HepG2 (cell line): Measurements from ENCODE around the gene TOP2A. TPM values are rescaled to one million over a fixed set of nuclear protein-coding genes. Genes with fewer than 3 reads are reported as not detected.

Experiments used
- CHCHD3 ChIP-seq: sonication (generic); formaldehyde crosslinking; IDR thresholded peaks from 2 replicates; pipeline ENCODE4 v1.8.0; 2022; ENCODE audit warnings: mild to moderate bottlenecking, missing genetic modification reagents, moderate library complexity
- EEA1 ChIP-seq: sonication (generic); formaldehyde crosslinking; IDR thresholded peaks from 2 replicates; pipeline ENCODE4 v1.5.1; 2020; ENCODE audit warnings: mild to moderate bottlenecking, missing genetic modification reagents, borderline replicate concordance
- FLYWCH1 ChIP-seq: sonication (generic); formaldehyde crosslinking; IDR thresholded peaks from 2 replicates; pipeline ENCODE4 v1.8.1; 2023; ENCODE audit warnings: mild to moderate bottlenecking, missing genetic modification reagents
- FOXA3 ChIP-seq: IDR thresholded peaks from 2 replicates; pipeline ENCODE4 v1.6.1; 2016; ENCODE audit warnings: missing genetic modification reagents, missing compliant biosample characterization
- FOXJ3 ChIP-seq: sonication (generic); formaldehyde crosslinking; IDR thresholded peaks from 2 replicates; pipeline ENCODE4 v1.4.0; 2020; ENCODE audit warnings: missing genetic modification reagents, mild to moderate bottlenecking, borderline replicate concordance
- PAX8 ChIP-seq: sonication (generic); formaldehyde crosslinking; IDR thresholded peaks from 2 replicates; pipeline ENCODE4 v1.8.0; 2022; ENCODE audit warnings: mild to moderate bottlenecking, missing genetic modification reagents, borderline replicate concordance
- RELA ChIP-seq: sonication (generic); formaldehyde crosslinking; IDR thresholded peaks from 2 replicates; pipeline ENCODE4 v1.4.0; 2020; ENCODE audit warnings: missing genetic modification reagents
- RXRA ChIP-seq: sonication (generic); formaldehyde crosslinking; IDR thresholded peaks from 2 replicates; pipeline ENCODE4 v1.5.1; 2020; ENCODE audit warnings: missing genetic modification reagents
- SIX4 ChIP-seq: sonication (generic); formaldehyde crosslinking; IDR thresholded peaks from 2 replicates; pipeline ENCODE4 v1.4.0; 2020; ENCODE audit warnings: missing genetic modification reagents
- SP4 ChIP-seq: sonication (generic); formaldehyde crosslinking; IDR thresholded peaks from 2 replicates; pipeline ENCODE4 v1.8.1; 2023; ENCODE audit warnings: mild to moderate bottlenecking, missing genetic modification reagents
- ZBTB7A ChIP-seq: sonication (generic); formaldehyde crosslinking; IDR thresholded peaks from 2 replicates; pipeline ENCODE4 v1.8.0; 2022; ENCODE audit warnings: mild to moderate bottlenecking, missing genetic modification reagents
- ZNF33B ChIP-seq: sonication (generic); formaldehyde crosslinking; IDR thresholded peaks from 2 replicates; pipeline ENCODE4 v1.5.1; 2020; ENCODE audit warnings: mild to moderate bottlenecking, missing genetic modification reagents
- ZNF557 ChIP-seq: sonication (generic); formaldehyde crosslinking; IDR thresholded peaks from 2 replicates; pipeline ENCODE4 v1.4.0; 2020; ENCODE audit warnings: missing genetic modification reagents
- ZNF570 ChIP-seq: sonication (generic); formaldehyde crosslinking; IDR thresholded peaks from 2 replicates; pipeline ENCODE4 v1.4.0; 2020; ENCODE audit warnings: mild to moderate bottlenecking, missing genetic modification reagents, borderline replicate concordance
- ZNF670 ChIP-seq: sonication (generic); formaldehyde crosslinking; IDR thresholded peaks from 2 replicates; pipeline ENCODE4 v1.8.0; 2022; ENCODE audit warnings: mild to moderate bottlenecking, missing genetic modification reagents, borderline replicate concordance
- ZNF782 ChIP-seq: sonication (generic); formaldehyde crosslinking; IDR thresholded peaks from 2 replicates; pipeline ENCODE4 v1.4.0; 2020; ENCODE audit warnings: missing genetic modification reagents, mild to moderate bottlenecking, borderline replicate concordance
- polyA plus RNA-seq, 8 experiments: library from polyadenylated mRNA; depleted of rRNA in 3 of 8; stranded (reverse) in 7 of 8; unstranded in 1 of 8; fragments of >200 nt; fragmentation: Illumina TruSeq in 4 of 8; extraction: Trizol in 4 of 8; gene quantifications; 2 replicates each; pipeline versions ENCODE4 v1.2.1 to v1.2.3, GENCODE V29; 2011 to 2016; ENCODE audit warnings: low read depth in 4 of 8, missing spikeins in 1 of 8, mixed read lengths in 1 of 8; ENCODE audit not compliant: insufficient read depth in 1 of 8
- total RNA-seq, 5 experiments: library from RNA; depleted of rRNA; stranded (reverse); fragments of >200 nt; fragmentation: Illumina TruSeq; extraction: Trizol; gene quantifications; 2 replicates each; pipeline ENCODE4 v1.2.3, GENCODE V29; 2016; ENCODE audit warnings: low read depth in 1 of 5
- TF ChIP-seq, protein P1 (sequence below): sonication (generic); formaldehyde crosslinking; IDR thresholded peaks from 2 replicates; pipeline ENCODE4 v1.4.0; 2020; ENCODE audit warnings: missing genetic modification reagents, borderline replicate concordance
- TF ChIP-seq, protein P2 (sequence below): sonication (generic); formaldehyde crosslinking; IDR thresholded peaks from 2 replicates; pipeline ENCODE4 v1.5.1; 2020; ENCODE audit warnings: missing genetic modification reagents, mild to moderate bottlenecking, borderline replicate concordance
- TF ChIP-seq, protein P3 (sequence below): sonication (generic); formaldehyde crosslinking; IDR thresholded peaks from 2 replicates; pipeline ENCODE4 v1.4.0; 2020; ENCODE audit warnings: missing genetic modification reagents
- TF ChIP-seq, protein P4 (sequence below): sonication (generic); formaldehyde crosslinking; IDR thresholded peaks from 2 replicates; pipeline ENCODE4 v1.4.0; 2020; ENCODE audit warnings: mild to moderate bottlenecking, low read depth, missing genetic modification reagents

The TOP2A gene
- total and polyA plus RNA-seq, 2 of the 13 experiments (the other 11 are each of a cell fraction or from before 2014, with no cell fraction given), result 108 to 327 TPM

DNA sequence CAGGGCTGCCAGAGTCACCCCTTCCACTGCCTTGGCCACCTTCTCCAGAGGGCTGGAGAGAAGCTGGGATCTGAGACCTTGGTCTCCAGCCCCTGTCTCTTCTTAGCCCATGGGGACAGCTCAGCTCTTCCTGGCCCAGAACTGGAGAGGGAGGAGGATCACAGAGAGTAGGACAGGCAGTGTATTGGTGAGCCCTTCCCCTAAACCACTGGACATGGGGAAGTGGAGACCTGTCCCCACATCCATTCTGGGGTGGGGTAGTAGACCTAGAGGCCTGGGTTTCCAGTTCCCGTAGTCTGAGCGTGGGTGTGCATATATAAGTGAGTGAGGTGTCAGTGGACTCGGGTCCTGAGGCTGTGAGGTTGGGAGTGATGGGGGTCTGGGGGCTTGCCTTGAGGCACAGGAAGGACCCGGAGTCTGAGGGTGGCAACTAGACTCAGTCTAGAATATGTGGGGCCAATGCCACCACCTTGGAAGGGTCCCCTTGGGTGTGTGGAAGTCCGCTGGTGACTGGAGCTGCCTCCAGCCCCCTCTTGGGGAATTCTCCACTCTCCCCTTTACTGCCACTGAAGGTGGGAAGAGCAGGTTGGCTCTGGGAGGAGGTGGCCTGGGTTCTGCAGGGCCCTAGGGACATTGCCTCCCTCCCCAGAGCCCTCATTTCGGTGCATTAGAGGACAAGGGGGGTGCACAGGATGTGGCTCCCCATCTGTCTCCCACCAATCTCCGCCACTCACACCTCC lies 73.1 kb downstream of the TOP2A start (continued):
- TF ChIP-seq, protein P1, sequence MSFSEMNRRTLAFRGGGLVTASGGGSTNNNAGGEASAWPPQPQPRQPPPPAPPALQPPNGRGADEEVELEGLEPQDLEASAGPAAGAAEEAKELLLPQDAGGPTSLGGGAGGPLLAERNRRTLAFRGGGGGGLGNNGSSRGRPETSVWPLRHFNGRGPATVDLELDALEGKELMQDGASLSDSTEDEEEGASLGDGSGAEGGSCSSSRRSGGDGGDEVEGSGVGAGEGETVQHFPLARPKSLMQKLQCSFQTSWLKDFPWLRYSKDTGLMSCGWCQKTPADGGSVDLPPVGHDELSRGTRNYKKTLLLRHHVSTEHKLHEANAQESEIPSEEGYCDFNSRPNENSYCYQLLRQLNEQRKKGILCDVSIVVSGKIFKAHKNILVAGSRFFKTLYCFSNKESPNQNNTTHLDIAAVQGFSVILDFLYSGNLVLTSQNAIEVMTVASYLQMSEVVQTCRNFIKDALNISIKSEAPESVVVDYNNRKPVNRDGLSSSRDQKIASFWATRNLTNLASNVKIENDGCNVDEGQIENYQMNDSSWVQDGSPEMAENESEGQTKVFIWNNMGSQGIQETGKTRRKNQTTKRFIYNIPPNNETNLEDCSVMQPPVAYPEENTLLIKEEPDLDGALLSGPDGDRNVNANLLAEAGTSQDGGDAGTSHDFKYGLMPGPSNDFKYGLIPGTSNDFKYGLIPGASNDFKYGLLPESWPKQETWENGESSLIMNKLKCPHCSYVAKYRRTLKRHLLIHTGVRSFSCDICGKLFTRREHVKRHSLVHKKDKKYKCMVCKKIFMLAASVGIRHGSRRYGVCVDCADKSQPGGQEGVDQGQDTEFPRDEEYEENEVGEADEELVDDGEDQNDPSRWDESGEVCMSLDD (CRISPR knock-in tag), result 0 out of 2 replicates have a peak, but pooled peaks have one; percentile 31
- TF ChIP-seq ZBTB7A (CRISPR knock-in tag) (0 out of 2 replicates have a peak, but pooled peaks have one; percentile 16), FOXA3 (CRISPR knock-in tag) (peak; percentile 26; the same call in 1 of the 2 replicates), PAX8 (CRISPR knock-in tag) (0 out of 2 replicates have a peak, but pooled peaks have one; percentile 46), SIX4 (CRISPR knock-in tag) (no peak), SP4 (peak; percentile 61; the same call in 1 of the 2 replicates), RELA (CRISPR knock-in tag) (no peak), ZNF782 (CRISPR knock-in tag) (0 out of 2 replicates have a peak, but pooled peaks have one; percentile 12), RXRA (peak; percentile 26; the same call in 1 of the 2 replicates), ZNF670 (0 out of 2 replicates have a peak, but pooled peaks have one; percentile 3), ZNF557 (CRISPR knock-in tag) (0 out of 2 replicates have a peak, but pooled peaks have one; percentile 15), FLYWCH1 (CRISPR knock-in tag) (0 out of 2 replicates have a peak, but pooled peaks have one; percentile 37), CHCHD3 (CRISPR knock-in tag) (0 out of 2 replicates have a peak, but pooled peaks have one; percentile 38), ZNF33B (0 out of 2 replicates have a peak, but pooled peaks have one; percentile 14), ZNF570 (no peak), EEA1 (CRISPR knock-in tag) (0 out of 2 replicates have a peak, but pooled peaks have one; percentile 2), FOXJ3 (CRISPR knock-in tag) (no peak)
- TF ChIP-seq, protein P2, sequence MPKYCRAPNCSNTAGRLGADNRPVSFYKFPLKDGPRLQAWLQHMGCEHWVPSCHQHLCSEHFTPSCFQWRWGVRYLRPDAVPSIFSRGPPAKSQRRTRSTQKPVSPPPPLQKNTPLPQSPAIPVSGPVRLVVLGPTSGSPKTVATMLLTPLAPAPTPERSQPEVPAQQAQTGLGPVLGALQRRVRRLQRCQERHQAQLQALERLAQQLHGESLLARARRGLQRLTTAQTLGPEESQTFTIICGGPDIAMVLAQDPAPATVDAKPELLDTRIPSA (CRISPR knock-in tag), result 0 out of 2 replicates have a peak, but pooled peaks have one; percentile 2
- TF ChIP-seq, protein P3, sequence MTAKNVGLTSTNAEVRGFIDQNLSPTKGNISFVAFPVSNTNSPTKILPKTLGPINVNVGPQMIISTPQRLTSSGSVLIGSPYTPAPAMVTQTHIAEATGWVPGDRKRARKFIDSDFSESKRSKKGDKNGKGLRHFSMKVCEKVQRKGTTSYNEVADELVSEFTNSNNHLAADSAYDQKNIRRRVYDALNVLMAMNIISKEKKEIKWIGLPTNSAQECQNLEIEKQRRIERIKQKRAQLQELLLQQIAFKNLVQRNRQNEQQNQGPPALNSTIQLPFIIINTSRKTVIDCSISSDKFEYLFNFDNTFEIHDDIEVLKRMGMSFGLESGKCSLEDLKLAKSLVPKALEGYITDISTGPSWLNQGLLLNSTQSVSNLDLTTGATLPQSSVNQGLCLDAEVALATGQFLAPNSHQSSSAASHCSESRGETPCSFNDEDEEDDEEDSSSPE (CRISPR knock-in tag), result no peak
- TF ChIP-seq, protein P4, sequence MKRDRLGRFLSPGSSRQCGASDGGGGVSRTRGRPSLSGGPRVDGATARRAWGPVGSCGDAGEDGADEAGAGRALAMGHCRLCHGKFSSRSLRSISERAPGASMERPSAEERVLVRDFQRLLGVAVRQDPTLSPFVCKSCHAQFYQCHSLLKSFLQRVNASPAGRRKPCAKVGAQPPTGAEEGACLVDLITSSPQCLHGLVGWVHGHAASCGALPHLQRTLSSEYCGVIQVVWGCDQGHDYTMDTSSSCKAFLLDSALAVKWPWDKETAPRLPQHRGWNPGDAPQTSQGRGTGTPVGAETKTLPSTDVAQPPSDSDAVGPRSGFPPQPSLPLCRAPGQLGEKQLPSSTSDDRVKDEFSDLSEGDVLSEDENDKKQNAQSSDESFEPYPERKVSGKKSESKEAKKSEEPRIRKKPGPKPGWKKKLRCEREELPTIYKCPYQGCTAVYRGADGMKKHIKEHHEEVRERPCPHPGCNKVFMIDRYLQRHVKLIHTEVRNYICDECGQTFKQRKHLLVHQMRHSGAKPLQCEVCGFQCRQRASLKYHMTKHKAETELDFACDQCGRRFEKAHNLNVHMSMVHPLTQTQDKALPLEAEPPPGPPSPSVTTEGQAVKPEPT (CRISPR knock-in tag), result peak; percentile 53; the same call in 1 of the 2 replicates
